GM21825 (cell line): ENCODE data around the gene GPRIN3.
"Not testable (repeated sequence)": the region's sequence is repeated elsewhere in the genome, so short reads cannot be mapped to it uniquely, and the experiment has no call there.

Experiments
- ATAC-seq: cut with Tn5 transposase; IDR thresholded peaks from one replicate; pipeline ENCODE4 v1.9.1; 2021; ENCODE audit warnings: mild to moderate bottlenecking, moderate library complexity; ENCODE audit not compliant: unreplicated experiment

The GPRIN3 gene

GRCh38 chr4:89314291-89314690, 6.7 kb upstream of the GPRIN3 start:
- ATAC-seq, result no peak

- ATAC-seq, result no peak
These were observed 4.5 kb upstream of the GPRIN3 start for GRCh38 chr4:89312066-89312465.

- no peak for ATAC-seq
These were observed 3.8 kb upstream of the GPRIN3 start for GRCh38 chr4:89311433-89311832.

- ATAC-seq, result not testable (repeated sequence)
These were observed 1.6 kb upstream of the GPRIN3 start for GRCh38 chr4:89309154-89309553.

GRCh38 chr4:89308161-89308500, 531 bp upstream of the GPRIN3 start:
- ATAC-seq, result no peak

GRCh38 chr4:89307178-89307445, 488 bp downstream of the GPRIN3 start:
- ATAC-seq, result no peak

- no peak for ATAC-seq
These were observed 968 bp downstream of the GPRIN3 start for GRCh38 chr4:89306486-89307177.

- ATAC-seq, result no peak
These were observed 1.7 kb downstream of the GPRIN3 start for GRCh38 chr4:89305712-89306437.

- ATAC-seq, result no peak
These were observed 2.6 kb downstream of the GPRIN3 start for GRCh38 chr4:89305028-89305427.

- ATAC-seq, result no peak
These were observed 3.7 kb downstream of the GPRIN3 start for GRCh38 chr4:89303814-89304388.

GRCh38 chr4:89303177-89303576, 4.4 kb downstream of the GPRIN3 start:
- no peak for ATAC-seq

- no peak for ATAC-seq
These were observed 5.7 kb downstream of the GPRIN3 start for GRCh38 chr4:89301902-89302301.

GRCh38 chr4:89301003-89301402, 6.6 kb downstream of the GPRIN3 start:
- ATAC-seq, result no peak

- no peak for ATAC-seq
These were observed 7.1 kb downstream of the GPRIN3 start for GRCh38 chr4:89300499-89300898.

GRCh38 chr4:89300060-89300459, 7.5 kb downstream of the GPRIN3 start:
- ATAC-seq, result no peak

GRCh38 chr4:89299153-89299791, 8.3 kb downstream of the GPRIN3 start:
- ATAC-seq, result peak; percentile 32

- no peak for ATAC-seq
These were observed 8.8 kb downstream of the GPRIN3 start for GRCh38 chr4:89298788-89299152.

GRCh38 chr4:89298155-89298554, 9.4 kb downstream of the GPRIN3 start:
- ATAC-seq, result peak; percentile 47

GRCh38 chr4:89296896-89297295, 10.7 kb downstream of the GPRIN3 start:
- ATAC-seq, result no peak

GRCh38 chr4:89296399-89296798, 11.2 kb downstream of the GPRIN3 start:
- no peak for ATAC-seq

GRCh38 chr4:89295415-89295927, 12.1 kb downstream of the GPRIN3 start:
- no peak for ATAC-seq
